DND-41 (cell line): ENCODE data around the gene LILRB1.

Experiments
- ATAC-seq: fragments of 200-7000 bp; cut with Tn5 transposase; 3 replicates; pipeline ENCODE4 v1.9.1; 2021; ENCODE audit warnings: low read depth; ENCODE audit not compliant: insufficient read depth
- DNase-seq: peaks from one replicate; pipeline ENCODE4 v3.0.0-alpha.2; 2020
- H2AFZ ChIP-seq: 2 replicates; pipeline ENCODE4 v1.6.0; 2012; ENCODE audit warnings: low read depth, low read length
- H3K27ac ChIP-seq: 2 replicates; pipeline ENCODE4 v1.5.1; 2012; ENCODE audit warnings: low read length, inconsistent platforms
- H3K27me3 ChIP-seq: fragments of 200-600 bp; sonication (generic); 2 replicates; pipeline ENCODE4 v1.6.0; 2012; ENCODE audit warnings: low read length, mild to moderate bottlenecking, inconsistent platforms; ENCODE audit not compliant: insufficient read depth, poor library complexity
- H3K36me3 ChIP-seq: 2 replicates; pipeline ENCODE4 v1.5.1; 2012; ENCODE audit warnings: low read length, inconsistent platforms; ENCODE audit not compliant: insufficient read depth
- H3K4me1 ChIP-seq: 2 replicates; pipeline ENCODE4 v1.5.1; 2012; ENCODE audit warnings: mild to moderate bottlenecking, low read length; ENCODE audit not compliant: insufficient read depth
- H3K4me2 ChIP-seq: 2 replicates; pipeline ENCODE4 v1.6.0; 2012; ENCODE audit warnings: mild to moderate bottlenecking, moderate library complexity, low read length, inconsistent platforms; ENCODE audit not compliant: insufficient read depth
- H3K4me3 ChIP-seq, 2 experiments: fragments of 200-600 bp in 1 of 2; shearing (Covaris generic) in 1 of 2; 2 replicates each; pipeline ENCODE4 v1.5.1; 2012 to 2016; ENCODE audit warnings: inconsistent platforms in 2 of 2, low read length in 2 of 2, mild to moderate bottlenecking in 2 of 2, low read depth in 1 of 2, moderate library complexity in 1 of 2
- H3K79me2 ChIP-seq: 2 replicates; pipeline ENCODE4 v1.6.0; 2012; ENCODE audit warnings: low read length, inconsistent platforms; ENCODE audit not compliant: insufficient read depth
- H3K9ac ChIP-seq: 2 replicates; pipeline ENCODE4 v1.6.0; 2012; ENCODE audit warnings: low read depth, mild to moderate bottlenecking, inconsistent platforms, low read length, moderate library complexity
- H3K9me3 ChIP-seq: 2 replicates; pipeline ENCODE4 v1.5.1; 2012; ENCODE audit warnings: low read length, moderate library complexity, mild to moderate bottlenecking, inconsistent platforms; ENCODE audit not compliant: insufficient read depth, severe bottlenecking
- H4K20me1 ChIP-seq: 2 replicates; pipeline ENCODE4 v1.6.0; 2012; ENCODE audit warnings: low read length; ENCODE audit not compliant: insufficient read depth
- EZH2 ChIP-seq: IDR thresholded peaks from 3 replicates; pipeline ENCODE4 v1.6.1; 2012; ENCODE audit warnings: borderline replicate concordance, low read depth, mild to moderate bottlenecking, moderate library complexity, low read length, inconsistent platforms; ENCODE audit not compliant: severe bottlenecking
- TF ChIP-seq, protein P1 (sequence below): IDR thresholded peaks from 2 replicates; pipeline ENCODE4 v1.5.1; 2012; ENCODE audit warnings: borderline replicate concordance, low read length, moderate library complexity, mild to moderate bottlenecking; ENCODE audit not compliant: poor library complexity, severe bottlenecking; ENCODE audit errors: extremely low read depth

LILRB1 gene

DNA sequence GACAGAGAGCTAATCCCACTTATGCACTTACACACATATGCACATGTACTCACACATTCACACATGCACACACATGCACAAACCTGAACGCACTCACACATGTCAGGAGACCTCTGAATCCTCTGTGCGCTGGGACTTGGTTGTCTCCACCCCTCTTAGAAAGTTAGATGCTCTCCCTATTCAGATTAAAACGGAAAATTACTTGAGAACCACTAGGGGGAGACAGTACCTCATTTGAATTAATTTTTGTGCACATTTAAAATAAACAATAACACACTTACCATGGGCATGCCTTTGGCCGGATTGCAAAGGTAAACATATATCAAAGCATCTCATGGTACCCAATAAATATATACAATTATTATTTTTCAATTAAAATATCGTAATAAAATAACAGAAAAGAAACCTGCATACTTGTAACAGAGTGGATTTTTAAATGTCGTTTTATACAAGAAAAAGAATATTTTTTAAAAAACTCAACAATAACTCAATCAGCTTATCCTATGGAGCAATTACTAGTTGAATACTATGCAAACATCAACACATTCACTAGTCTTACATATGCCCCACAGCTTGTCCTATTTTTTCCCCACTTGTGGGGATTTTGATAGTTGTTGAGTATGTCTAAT, 23.0 kb downstream of the LILRB1 start:
- Histone ChIP-seq H3K4me1 (no peaks in the 10 kb centered on the region), H3K4me3 (no peak overlapping the region), H3K27ac (no peak overlapping the region), H3K79me2 (no peaks in the 10 kb centered on the region), H3K9ac (no peak overlapping the region), H3K36me3 (no peaks in the 10 kb centered on the region), H3K4me2 (no peak overlapping the region), H4K20me1 (no peaks in the 10 kb centered on the region), H3K27me3 (no peaks in the 10 kb centered on the region), H3K9me3 (no peaks in the 10 kb centered on the region), H2AFZ (no peak overlapping the region)
- TF ChIP-seq, protein P1, sequence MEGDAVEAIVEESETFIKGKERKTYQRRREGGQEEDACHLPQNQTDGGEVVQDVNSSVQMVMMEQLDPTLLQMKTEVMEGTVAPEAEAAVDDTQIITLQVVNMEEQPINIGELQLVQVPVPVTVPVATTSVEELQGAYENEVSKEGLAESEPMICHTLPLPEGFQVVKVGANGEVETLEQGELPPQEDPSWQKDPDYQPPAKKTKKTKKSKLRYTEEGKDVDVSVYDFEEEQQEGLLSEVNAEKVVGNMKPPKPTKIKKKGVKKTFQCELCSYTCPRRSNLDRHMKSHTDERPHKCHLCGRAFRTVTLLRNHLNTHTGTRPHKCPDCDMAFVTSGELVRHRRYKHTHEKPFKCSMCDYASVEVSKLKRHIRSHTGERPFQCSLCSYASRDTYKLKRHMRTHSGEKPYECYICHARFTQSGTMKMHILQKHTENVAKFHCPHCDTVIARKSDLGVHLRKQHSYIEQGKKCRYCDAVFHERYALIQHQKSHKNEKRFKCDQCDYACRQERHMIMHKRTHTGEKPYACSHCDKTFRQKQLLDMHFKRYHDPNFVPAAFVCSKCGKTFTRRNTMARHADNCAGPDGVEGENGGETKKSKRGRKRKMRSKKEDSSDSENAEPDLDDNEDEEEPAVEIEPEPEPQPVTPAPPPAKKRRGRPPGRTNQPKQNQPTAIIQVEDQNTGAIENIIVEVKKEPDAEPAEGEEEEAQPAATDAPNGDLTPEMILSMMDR: peak; percentile 72
- no peak for TF ChIP-seq EZH2
- peak; percentile 55; the same call in 1 of the 3 replicates for ATAC-seq
- DNase-seq: no peak

DNA sequence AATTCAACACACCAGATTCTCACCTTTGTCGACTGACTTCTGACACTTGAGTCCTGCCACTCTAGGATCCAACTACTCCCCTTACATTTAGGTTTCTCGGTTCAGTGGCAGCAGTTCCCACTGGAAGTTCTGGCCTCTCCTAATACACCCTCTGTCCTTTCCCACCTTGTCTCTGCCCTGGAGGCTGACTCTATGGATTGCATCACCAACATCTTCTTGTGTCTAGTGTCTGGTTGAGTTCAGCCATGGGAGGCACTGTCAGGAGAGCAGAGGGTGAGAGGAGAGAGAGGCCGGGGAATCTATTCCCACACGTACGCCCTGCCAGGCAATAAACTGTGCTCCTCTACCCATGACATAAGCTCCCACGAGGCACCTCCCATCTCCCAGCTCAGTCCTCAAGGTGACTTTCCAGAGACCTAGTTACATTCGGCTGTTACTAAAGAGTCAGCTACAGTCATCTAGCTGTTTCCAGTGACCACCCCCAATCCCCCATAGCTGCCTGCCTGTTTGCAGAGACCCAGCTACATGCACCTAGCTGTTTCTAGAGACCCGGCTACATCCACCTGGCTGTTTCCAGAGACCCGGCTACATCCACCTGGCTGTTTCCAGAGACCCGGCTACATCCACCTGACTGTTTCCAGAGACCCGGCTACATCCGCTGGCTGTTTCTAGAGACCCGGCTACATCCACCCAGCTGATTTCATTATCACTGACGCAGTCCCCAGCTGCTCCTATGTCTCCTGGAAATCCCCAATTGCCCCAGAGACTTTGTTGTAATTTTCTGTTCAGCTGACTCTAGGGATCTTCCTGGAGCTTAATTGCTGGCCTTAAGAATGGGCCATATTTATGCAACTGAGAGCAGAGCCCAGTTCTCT, 24.4 kb downstream of the LILRB1 start:
- Histone ChIP-seq H3K79me2 (no peaks in the 10 kb centered on the region), H3K9ac (no peak overlapping the region), H3K4me2 (no peak overlapping the region), H3K4me1 (no peaks in the 10 kb centered on the region), H3K27me3 (no peaks in the 10 kb centered on the region), H2AFZ (no peak overlapping the region), H3K9me3 (no peaks in the 10 kb centered on the region), H3K27ac (no peak overlapping the region), H3K4me3 (no peak overlapping the region), H4K20me1 (no peaks in the 10 kb centered on the region), H3K36me3 (no peaks in the 10 kb centered on the region)
- no peak for ATAC-seq
- TF ChIP-seq, protein P1: no peak
- no peak for TF ChIP-seq EZH2
- peak; percentile 34 for DNase-seq

DNA sequence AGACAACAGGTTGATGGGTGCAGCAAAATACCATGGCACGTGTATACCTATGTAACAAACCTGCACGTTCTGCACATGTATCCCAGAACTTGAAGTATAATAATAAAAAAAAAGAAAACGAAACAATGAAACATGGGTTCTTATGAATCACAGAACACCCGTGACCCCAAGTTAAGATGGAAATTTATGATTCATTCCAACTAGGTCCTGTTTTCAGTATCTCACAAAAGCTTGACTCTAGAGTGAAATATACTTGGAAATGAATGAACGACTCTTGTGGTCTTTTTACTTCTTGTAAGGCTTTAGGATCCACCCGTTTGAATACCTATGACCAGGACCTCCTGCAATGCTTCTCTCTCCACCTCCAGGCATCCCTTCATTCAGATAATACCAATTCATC, 29.0 kb downstream of the LILRB1 start:
- TF ChIP-seq, protein P1: no peak
- TF ChIP-seq EZH2: no peak
- Histone ChIP-seq H3K4me1 (no peaks in the 10 kb centered on the region), H3K79me2 (no peaks in the 10 kb centered on the region), H4K20me1 (no peaks in the 10 kb centered on the region; the same call in 1 of the 2 replicates), H2AFZ (no peak overlapping the region), H3K9ac (no peak overlapping the region), H3K27me3 (no peaks in the 10 kb centered on the region), H3K36me3 (no peaks in the 10 kb centered on the region), H3K27ac (no peak overlapping the region), H3K4me2 (no peak overlapping the region), H3K9me3 (no peaks in the 10 kb centered on the region), H3K4me3 (no peak overlapping the region)
- ATAC-seq (no peak), DNase-seq (no peak)
